SU-DHL-6 (cell line): ENCODE measurements around the gene VSTM4.

Experiments used
- EZH2phosphoT487 ChIP-seq: fragments of 200-600 bp; sonication (generic), shearing (Covaris generic); conservative IDR thresholded peaks from 2 replicates; pipeline ENCODE4 v1.6.1; 2018; ENCODE audit warnings: mild to moderate bottlenecking, antibody characterized with exemption, low read length, moderate library complexity, mixed read lengths
- TF ChIP-seq, protein P1 (sequence below): fragments of 200-600 bp; sonication (generic); IDR thresholded peaks from one replicate; pipeline ENCODE4 v1.5.1; 2017; ENCODE audit warnings: antibody characterized with exemption, mild to moderate bottlenecking, low read length, moderate library complexity; ENCODE audit not compliant: insufficient read depth, poor library complexity, severe bottlenecking

DNA sequence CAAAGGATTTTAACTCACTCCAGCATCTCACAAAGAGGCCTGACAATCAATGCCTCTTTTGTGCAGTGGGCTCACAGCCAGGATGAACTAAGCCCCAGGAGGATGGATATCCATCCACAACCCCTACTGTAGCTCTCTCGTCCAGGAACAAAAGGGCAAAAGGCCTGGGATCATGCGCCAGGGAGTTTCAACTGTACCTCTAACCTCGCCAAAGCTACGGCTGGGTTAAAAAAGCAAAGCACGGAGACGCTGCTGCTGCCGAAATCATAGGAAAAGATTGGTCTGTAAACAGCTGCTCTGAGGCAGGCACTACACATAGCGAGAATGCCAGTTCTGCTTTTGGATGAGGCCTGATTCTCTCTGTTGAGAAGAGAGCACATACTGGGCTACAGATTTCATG lies 32.1 kb downstream of the VSTM4 start:
- TF ChIP-seq, protein P1, sequence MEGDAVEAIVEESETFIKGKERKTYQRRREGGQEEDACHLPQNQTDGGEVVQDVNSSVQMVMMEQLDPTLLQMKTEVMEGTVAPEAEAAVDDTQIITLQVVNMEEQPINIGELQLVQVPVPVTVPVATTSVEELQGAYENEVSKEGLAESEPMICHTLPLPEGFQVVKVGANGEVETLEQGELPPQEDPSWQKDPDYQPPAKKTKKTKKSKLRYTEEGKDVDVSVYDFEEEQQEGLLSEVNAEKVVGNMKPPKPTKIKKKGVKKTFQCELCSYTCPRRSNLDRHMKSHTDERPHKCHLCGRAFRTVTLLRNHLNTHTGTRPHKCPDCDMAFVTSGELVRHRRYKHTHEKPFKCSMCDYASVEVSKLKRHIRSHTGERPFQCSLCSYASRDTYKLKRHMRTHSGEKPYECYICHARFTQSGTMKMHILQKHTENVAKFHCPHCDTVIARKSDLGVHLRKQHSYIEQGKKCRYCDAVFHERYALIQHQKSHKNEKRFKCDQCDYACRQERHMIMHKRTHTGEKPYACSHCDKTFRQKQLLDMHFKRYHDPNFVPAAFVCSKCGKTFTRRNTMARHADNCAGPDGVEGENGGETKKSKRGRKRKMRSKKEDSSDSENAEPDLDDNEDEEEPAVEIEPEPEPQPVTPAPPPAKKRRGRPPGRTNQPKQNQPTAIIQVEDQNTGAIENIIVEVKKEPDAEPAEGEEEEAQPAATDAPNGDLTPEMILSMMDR = no peak
- TF ChIP-seq EZH2phosphoT487 = no peak
